ENCODE data around the gene SFXN4.

DNA sequence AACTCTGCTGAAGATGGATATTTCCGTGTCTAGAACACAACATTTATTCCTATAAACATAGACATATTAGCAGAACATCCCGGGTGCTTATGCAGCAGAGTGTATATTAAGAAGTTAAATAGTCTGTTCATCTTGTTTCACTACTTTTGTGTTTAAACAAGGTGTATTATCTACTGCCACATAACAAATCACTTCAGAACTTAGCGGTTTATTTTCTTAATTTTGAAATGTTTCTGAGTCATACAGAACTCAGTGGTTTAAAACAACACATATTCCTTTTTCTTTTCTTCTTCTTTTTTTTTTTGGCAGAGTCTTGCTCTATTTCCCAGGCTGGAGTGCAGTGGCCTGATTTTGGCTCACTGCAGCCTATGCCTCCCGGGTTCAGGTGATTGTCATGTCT lies 35.8 kb downstream of the SFXN4 start:
- TF ChIP-seq, protein P1, sequence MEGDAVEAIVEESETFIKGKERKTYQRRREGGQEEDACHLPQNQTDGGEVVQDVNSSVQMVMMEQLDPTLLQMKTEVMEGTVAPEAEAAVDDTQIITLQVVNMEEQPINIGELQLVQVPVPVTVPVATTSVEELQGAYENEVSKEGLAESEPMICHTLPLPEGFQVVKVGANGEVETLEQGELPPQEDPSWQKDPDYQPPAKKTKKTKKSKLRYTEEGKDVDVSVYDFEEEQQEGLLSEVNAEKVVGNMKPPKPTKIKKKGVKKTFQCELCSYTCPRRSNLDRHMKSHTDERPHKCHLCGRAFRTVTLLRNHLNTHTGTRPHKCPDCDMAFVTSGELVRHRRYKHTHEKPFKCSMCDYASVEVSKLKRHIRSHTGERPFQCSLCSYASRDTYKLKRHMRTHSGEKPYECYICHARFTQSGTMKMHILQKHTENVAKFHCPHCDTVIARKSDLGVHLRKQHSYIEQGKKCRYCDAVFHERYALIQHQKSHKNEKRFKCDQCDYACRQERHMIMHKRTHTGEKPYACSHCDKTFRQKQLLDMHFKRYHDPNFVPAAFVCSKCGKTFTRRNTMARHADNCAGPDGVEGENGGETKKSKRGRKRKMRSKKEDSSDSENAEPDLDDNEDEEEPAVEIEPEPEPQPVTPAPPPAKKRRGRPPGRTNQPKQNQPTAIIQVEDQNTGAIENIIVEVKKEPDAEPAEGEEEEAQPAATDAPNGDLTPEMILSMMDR (IDR thresholded peaks at IDR 0.05): no peak
- no peak for TF ChIP-seq POLR2A (IDR thresholded peaks at IDR 0.05)

Measured in right lobe of liver (tissue), 4 donors.